Middle frontal gyrus (tissue), 1 donor: Measurements from ENCODE around the gene SAXO1.
"Not testable (repeated sequence)": the region's sequence is repeated elsewhere in the genome, so short reads cannot be mapped to it uniquely, and the experiment has no call there.

Experiments
- DNase-seq: peaks from one replicate; pipeline ENCODE4 v3.0.0-alpha.2; 2015; ENCODE audit warnings: low spot score; ENCODE audit errors: extremely low spot score

Gene SAXO1, protein sequence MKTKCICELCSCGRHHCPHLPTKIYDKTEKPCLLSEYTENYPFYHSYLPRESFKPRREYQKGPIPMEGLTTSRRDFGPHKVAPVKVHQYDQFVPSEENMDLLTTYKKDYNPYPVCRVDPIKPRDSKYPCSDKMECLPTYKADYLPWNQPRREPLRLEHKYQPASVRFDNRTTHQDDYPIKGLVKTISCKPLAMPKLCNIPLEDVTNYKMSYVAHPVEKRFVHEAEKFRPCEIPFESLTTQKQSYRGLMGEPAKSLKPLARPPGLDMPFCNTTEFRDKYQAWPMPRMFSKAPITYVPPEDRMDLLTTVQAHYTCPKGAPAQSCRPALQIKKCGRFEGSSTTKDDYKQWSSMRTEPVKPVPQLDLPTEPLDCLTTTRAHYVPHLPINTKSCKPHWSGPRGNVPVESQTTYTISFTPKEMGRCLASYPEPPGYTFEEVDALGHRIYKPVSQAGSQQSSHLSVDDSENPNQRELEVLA

GRCh38 chr9:19033015-19033414 is at the start of gene SAXO1:
Gene SAXO1, minus strand, starts transcription at chr9:19033209. Its CDS starts 301 bp downstream, at chr9:19032908.
- no peak for DNase-seq

DNA sequence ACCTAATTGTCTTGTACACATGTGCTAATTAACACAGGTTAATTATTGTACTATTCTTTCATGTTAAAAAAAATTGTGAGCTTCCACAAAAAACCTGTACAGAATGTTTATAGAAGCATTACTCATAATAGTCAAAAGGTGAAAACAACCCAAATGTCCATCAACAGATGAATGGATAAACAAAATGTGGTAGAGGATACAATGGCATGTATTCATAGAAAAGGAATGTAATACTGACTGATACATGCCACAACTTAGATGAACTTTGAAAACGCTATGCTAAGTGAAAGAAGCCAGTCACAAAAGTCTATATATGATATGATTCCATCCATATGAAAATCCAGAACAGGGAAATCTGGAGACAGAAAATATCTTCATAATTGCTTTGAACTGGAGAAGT is 41.8 kb upstream of the SAXO1 start:
- no peak for DNase-seq

- DNase-seq = no peak
Observed at GRCh38 chr9:19074229-19074628, 41.2 kb upstream of the SAXO1 start.

DNA sequence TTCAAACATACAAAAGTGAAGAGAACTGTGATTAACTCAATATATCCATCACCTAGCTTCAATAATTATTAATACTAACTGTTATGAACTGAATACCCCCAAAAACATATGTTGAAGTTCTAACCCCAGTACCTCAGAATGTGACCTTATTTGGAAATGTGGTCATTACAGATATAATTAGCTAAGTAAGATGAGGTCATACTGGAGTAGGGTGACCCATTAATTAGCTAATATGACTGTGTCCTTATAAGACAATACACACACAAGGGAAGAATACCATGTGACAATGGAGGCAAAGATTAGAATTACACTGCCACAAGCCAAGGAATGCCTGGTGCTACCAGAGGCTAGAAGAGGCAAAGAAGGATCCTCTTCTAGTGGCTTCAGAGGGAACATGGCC is 24.0 kb upstream of the SAXO1 start:
- no peak for DNase-seq

DNA sequence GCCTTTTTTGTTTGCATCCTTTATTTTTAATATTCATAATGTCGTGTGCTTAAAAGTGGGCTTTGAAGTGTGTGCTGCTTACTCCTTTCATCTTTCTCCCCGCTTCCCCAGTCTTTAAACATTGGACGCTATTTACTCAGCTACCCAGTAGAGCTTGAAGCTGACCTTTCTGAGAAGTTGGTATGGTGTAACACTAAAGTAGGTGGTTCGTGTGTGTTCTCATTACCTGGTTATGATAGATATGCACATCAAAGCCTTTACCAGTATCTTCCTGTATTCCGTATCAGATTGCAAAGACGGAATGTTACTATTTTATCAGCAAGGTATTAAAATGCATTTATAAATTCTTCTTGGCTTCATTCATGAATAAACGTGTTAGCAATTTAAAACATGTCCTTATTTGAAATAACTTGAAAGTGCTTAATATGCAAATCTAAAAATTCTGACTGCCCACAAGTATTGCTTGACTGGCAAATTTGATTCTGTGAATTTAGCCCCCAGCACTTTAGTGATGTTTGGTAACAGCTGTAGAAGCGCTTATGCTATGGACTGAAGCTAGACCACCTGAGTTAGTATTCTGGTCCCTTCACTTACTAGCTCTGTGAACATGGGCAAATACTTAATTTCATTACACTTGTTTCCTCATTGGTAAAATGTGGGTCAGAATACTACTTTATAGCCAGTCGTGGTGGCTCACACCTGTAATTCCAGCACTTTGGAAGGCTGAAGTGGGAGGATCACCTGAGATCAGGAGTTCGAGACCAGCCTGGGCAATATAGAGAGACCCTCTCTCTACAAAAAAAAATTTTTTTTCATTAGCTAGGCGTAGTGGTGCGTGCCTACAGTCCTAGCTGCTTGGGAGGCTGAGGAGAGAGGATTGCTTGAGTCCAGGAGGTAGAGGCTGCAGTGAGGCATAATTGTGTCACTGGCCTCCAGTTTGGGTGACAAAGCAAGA is 17.9 kb upstream of the SAXO1 start:
- DNase-seq = no peak

- peak; percentile 13 for DNase-seq
Observed at GRCh38 chr9:19049917-19050636, 17.1 kb upstream of the SAXO1 start.

- DNase-seq = peak; percentile 94
Observed at GRCh38 chr9:19048966-19049916, 16.2 kb upstream of the SAXO1 start, which contains the start of gene RRAGA. Gene RRAGA, plus strand, starts transcription at chr9:19049427. Its CDS starts 233 bp downstream, at chr9:19049660.

GRCh38 chr9:19036611-19037010 is 3.6 kb upstream of the SAXO1 start:
- no peak for DNase-seq

GRCh38 chr9:19032406-19032805 is 603 bp downstream of the SAXO1 start:
- no peak for DNase-seq

- DNase-seq = no peak
Observed at GRCh38 chr9:19030899-19031298, 2.1 kb downstream of the SAXO1 start.

DNA sequence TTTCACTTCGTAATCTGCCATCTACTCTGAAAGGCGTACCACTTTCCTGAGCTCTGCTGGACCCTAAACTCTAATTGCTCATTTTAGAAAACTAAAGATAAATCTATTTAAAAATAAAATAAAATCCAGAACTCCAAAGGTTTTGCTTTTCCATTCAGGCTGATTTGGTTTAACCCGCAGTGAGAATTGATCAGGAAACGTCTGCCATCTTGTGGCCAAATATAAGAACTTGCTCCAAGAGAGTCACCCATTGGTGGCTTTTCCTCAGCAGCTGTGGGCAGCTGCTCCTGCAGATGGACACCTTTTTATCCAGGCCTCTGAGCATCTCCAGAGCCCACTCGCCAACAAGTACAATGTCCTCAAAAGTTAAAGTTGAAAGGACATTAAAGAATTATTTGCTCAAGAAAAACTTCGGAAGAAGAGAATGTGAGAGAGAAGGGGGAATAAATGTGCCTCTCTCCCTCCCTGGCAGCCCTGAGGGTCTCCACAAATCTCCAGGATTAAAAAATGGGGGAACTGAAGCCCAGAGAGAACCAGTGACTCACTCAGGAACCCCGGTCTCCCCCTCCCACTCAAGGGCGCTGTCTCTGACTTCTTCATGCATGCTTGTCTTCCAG is 4.1 kb downstream of the SAXO1 start:
- DNase-seq = peak; percentile 45

GRCh38 chr9:19027825-19028224 is 5.2 kb downstream of the SAXO1 start:
- no peak for DNase-seq

DNA sequence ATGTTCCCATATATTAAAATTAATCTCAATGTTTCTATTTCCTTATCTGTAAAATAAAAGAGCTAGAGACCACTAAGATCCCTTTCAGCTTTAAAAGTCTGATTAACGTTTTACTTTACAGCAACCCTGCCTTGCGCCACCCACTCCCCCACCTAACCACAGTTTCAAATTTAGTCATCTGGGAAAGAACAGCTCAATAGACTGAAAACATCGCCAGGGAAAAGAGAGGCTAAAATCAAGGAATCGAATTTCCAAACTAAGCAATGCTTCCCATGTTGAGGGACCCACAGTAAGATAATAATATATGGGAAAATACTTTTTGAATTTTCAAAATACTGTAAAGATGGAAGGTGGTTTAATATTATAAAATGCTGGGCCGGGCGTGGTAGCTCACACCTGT is 6.6 kb downstream of the SAXO1 start:
- no peak for DNase-seq

GRCh38 chr9:19023078-19023477 is 9.9 kb downstream of the SAXO1 start:
- DNase-seq = no peak

DNA sequence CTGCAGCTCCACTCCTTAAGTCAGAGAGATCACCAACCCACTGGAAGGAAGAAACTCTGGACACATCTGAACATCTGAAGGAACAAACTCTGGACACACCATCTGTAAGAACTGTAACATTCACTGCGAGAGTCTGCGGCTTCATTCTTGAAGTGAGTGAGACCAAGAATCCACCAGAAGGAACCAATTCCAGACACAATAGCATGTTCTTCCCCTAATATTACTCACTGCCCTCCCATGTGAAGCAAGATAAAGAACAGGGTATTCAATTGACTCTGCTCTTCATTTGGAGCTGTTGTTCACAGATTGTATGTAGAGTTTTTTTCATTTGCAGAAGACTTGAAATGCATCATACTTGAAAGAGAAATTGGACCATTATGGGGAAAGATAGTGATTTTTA is 10.8 kb downstream of the SAXO1 start:
- DNase-seq = no peak

- DNase-seq = not testable (repeated sequence)
Observed at GRCh38 chr9:19021649-19022048, 11.4 kb downstream of the SAXO1 start.

GRCh38 chr9:19020886-19021455 is 12.0 kb downstream of the SAXO1 start:
- no peak for DNase-seq

GRCh38 chr9:19018201-19018600 is 14.8 kb downstream of the SAXO1 start:
- DNase-seq = no peak

DNA sequence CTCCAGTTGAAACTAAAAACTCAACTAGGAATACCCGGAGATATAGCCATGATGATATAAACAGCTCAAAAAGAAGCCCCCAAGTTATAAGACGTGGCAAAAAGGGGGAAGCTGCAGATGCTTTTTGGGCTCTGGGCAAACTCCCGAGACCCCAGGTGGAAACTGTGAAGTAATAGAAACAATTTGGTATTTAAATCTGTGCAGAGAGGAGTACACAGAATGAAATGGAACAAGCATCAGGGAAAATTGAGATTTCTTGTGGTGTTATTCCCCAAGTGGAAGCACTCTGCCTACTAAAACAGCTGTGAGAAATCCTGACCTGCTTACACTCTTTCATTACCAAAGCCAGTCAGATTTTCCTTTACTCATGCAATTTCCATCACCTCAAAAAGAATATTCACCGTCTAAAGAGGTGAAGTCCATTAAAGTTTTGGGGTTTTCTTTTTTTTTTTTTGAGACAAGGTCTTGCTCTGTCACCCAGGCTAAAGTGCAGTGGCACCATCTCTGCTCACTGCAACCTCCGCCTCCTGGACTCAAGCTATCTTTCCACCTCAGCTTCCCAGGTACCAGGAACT is 23.5 kb downstream of the SAXO1 start:
- DNase-seq = no peak
